Activated B cell treated with CpG ODN at 0.5 μM for 24 hours (primary cell): ENCODE data around the gene PFDN5. TPM values are rescaled to one million over a fixed set of nuclear protein-coding genes. Genes with fewer than 3 reads are reported as not detected.

Experiments used
- ATAC-seq: fragments of 200-7000 bp; cut with Tn5 transposase; one replicate; pipeline ENCODE4 v1.10.0; 2021; ENCODE audit warnings: low read depth, mild to moderate bottlenecking, moderate library complexity
- CTCF ChIA-PET: fragments of 350-600 bp; sonication (Branson Sonifier 250); formaldehyde crosslinking; loops from one replicate; lab custom pipeline; 2021; ENCODE audit warnings: antibody characterized with exemption; lab: Charles Lee
- POLR2A ChIA-PET: fragments of 350-600 bp; sonication (Branson Sonifier 250); formaldehyde crosslinking; loops from one replicate; lab custom pipeline; 2021; ENCODE audit warnings: antibody characterized with exemption; lab: Charles Lee
- DNase-seq: peaks from one replicate; pipeline ENCODE4 v3.0.0; 2022
- H3K27ac Mint-ChIP-seq: one replicate; pipeline ENCODE4 v1.8.0; 2020; ENCODE audit warnings: mixed read lengths
- H3K27me3 Mint-ChIP-seq: one replicate; pipeline ENCODE4 v1.8.0; 2021; ENCODE audit warnings: mixed read lengths
- H3K36me3 Mint-ChIP-seq: one replicate; pipeline ENCODE4 v1.8.0; 2021; ENCODE audit warnings: low read depth, mixed read lengths
- H3K4me1 Mint-ChIP-seq: one replicate; pipeline ENCODE4 v1.8.0; 2021; ENCODE audit warnings: mixed read lengths
- H3K4me3 Mint-ChIP-seq: one replicate; pipeline ENCODE4 v1.8.0; 2020; ENCODE audit warnings: mild to moderate bottlenecking, mixed read lengths
- H3K9me3 Mint-ChIP-seq: one replicate; pipeline ENCODE4 v1.8.0; 2020; ENCODE audit warnings: mixed read lengths
- CTCF ChIP-seq: fragments of 200-600 bp; IDR thresholded peaks from one replicate; pipeline ENCODE4 v1.8.0; 2022; ENCODE audit warnings: antibody characterized with exemption, mild to moderate bottlenecking
- intact Hi-C: fragments of 100-400 bp; cut with micrococcal nuclease; formaldehyde crosslinking; loops from one replicate; pipeline ENCODE4 v1.15.1; 2024
- total RNA-seq: library from RNA; stranded (reverse); gene quantifications from 2 replicates; pipeline ENCODE4 v1.2.3, GENCODE V29; 2022

PFDN5 gene
- total RNA-seq, 1 donor from 2014 or later: 486 TPM

GRCh38 chr12:53343449-53343848 lies 48.1 kb downstream of the PFDN5 start:
- H3K4me3 Mint-ChIP-seq: peak overlapping the region; percentile 21
- no peaks in the 10 kb centered on the region for H3K36me3 Mint-ChIP-seq
- no peak for TF ChIP-seq CTCF
- no peaks in the 10 kb centered on the region for H3K9me3 Mint-ChIP-seq
- CTCF ChIA-PET: interaction anchor here (3.1 to 4.4 kb wide), 2 partner anchors 18 to 78 kb away, joined by 28 to 148 read pairs; partner anchors contain the start of genes AAAS and AMHR2
- DNase-seq (no peak), ATAC-seq (no peak)
- H3K27ac Mint-ChIP-seq: no peak overlapping the region
- POLR2A ChIA-PET: interaction anchor here (2.1 to 2.8 kb wide), 2 partner anchors 22 to 36 kb away, joined by 12 to 21 read pairs; partner anchors contain the start of genes AAAS and SP1
- peaks cover 15% of the 10 kb centered on the region for H3K4me1 Mint-ChIP-seq
- intact Hi-C loops: no loop called here
- H3K27me3 Mint-ChIP-seq: peaks cover 12% of the 10 kb centered on the region

GRCh38 chr12:53343969-53344368 lies 48.6 kb downstream of the PFDN5 start:
- H3K27me3 Mint-ChIP-seq: peaks cover 9% of the 10 kb centered on the region
- CTCF ChIA-PET: interaction anchor here (1.8 to 4.4 kb wide), 5 partner anchors 18 to 185 kb away, joined by 10 to 148 read pairs (median 28); partner anchors contain the start of genes AAAS, AMHR2 and SP1
- no peak for TF ChIP-seq CTCF
- H3K4me1 Mint-ChIP-seq: peaks cover 15% of the 10 kb centered on the region
- DNase-seq: no peak
- intact Hi-C loops: no loop called here
- H3K9me3 Mint-ChIP-seq: no peaks in the 10 kb centered on the region
- H3K27ac Mint-ChIP-seq: no peak overlapping the region
- no peaks in the 10 kb centered on the region for H3K36me3 Mint-ChIP-seq
- POLR2A ChIA-PET: interaction anchor here (0.6 to 2.8 kb wide), 5 partner anchors 20 to 157 kb away, joined by 9 to 24 read pairs (median 12); partner anchors contain the start of genes AAAS, SP1 and TARBP2
- peak overlapping the region; percentile 67 for H3K4me3 Mint-ChIP-seq
- ATAC-seq: no peak

GRCh38 chr12:53344487-53344823 lies 49.1 kb downstream of the PFDN5 start:
- DNase-seq (no peak), ATAC-seq (no peak)
- ChIA-PET CTCF (interaction anchor here (0.7 to 4.4 kb wide), 21 partner anchors 9 to 296 kb away, joined by 3 to 148 read pairs (median 5); partner anchors contain the start of genes AAAS, AMHR2, ESPL1 and MYG1), POLR2A (interaction anchor here (0.6 to 2.8 kb wide), 11 partner anchors 14 to 157 kb away, joined by 3 to 24 read pairs (median 8); partner anchors contain the start of genes AAAS, SP1 and TARBP2)
- H3K27ac Mint-ChIP-seq: no peak overlapping the region
- H3K9me3 Mint-ChIP-seq: no peaks in the 10 kb centered on the region
- TF ChIP-seq CTCF: no peak
- H3K4me3 Mint-ChIP-seq: peak overlapping the region; percentile 67
- intact Hi-C loops: no loop called here
- peaks cover 9% of the 10 kb centered on the region for H3K27me3 Mint-ChIP-seq
- peaks cover 15% of the 10 kb centered on the region for H3K4me1 Mint-ChIP-seq
- no peaks in the 10 kb centered on the region for H3K36me3 Mint-ChIP-seq

GRCh38 chr12:53344824-53345485 lies 49.6 kb downstream of the PFDN5 start:
- CTCF ChIA-PET: interaction anchor here (0.6 to 4.4 kb wide), 33 partner anchors 10 to 307 kb away, joined by 3 to 148 read pairs (median 4); partner anchors contain the start of genes AAAS, AMHR2, ESPL1 and MYG1
- Mint-ChIP-seq H3K27me3 (peaks cover 6% of the 10 kb centered on the region), H3K9me3 (no peaks in the 10 kb centered on the region), H3K4me3 (peak overlapping the region; percentile 93), H3K36me3 (no peaks in the 10 kb centered on the region), H3K4me1 (peaks cover 15% of the 10 kb centered on the region), H3K27ac (peak overlapping the region; percentile 67)
- intact Hi-C loops: loop anchor here (1.0 kb wide), 5 partner anchors 21 to 279 kb away; no protein-coding TSS in a partner anchor
- TF ChIP-seq CTCF: no peak
- peak; percentile 90 for ATAC-seq
- peak; percentile 61 for DNase-seq
- POLR2A ChIA-PET: interaction anchor here (0.5 to 2.8 kb wide), 18 partner anchors 10 to 187 kb away, joined by 3 to 24 read pairs (median 4); partner anchors contain the start of genes AAAS, PFDN5, SP1 and TARBP2
